HL-60/S4 (cell line): ENCODE results near the gene KMT2C.
"Not testable (repeated sequence)": the region's sequence is repeated elsewhere in the genome, so short reads cannot be mapped to it uniquely, and the experiment has no call there.

Source experiments
- in situ Hi-C: fragments of 300-500 bp; cut with MboI; formaldehyde crosslinking; loops from 2 replicates; pipeline ENCODE4 v1.14.3; 2022; ENCODE audit warnings: low sequenced_read_pairs

KMT2C gene

DNA sequence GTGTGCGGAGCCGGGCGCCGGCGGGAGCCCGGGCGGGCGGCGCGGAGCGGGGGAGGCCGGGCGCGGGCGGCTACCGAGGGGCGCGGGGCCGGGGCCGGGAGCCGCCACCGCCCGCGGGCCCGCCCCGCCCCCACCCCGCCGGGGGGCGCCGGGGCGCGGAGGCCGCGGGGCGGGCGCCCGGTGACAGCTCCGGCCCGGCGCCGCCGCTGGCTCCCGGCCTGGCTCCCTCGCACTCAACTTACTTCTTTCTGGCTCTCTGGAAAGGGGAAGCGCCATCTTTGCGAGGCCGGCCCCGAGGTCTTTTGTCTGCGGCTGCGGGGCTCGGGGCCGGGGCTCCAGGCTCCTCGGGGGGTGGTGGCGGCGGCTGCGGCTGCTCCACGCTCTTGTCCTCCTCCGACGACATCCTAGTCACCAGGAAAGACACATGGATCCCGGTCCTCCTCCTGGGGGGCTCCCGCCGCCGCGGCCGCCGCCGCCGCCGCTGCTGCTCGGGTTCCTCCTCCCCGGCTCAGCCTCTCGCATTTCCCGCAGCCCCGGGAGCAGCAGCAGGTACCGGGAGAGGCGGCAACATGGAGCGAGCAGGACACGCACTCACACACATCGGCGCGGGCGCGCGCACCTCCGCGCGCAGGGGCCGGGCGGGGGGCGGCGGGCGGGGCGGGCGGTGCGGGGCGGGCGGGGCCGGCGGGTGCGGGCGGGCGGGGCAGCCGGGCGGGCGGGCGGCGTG is at the start of gene KMT2C:
Gene KMT2C, minus strand, starts transcription at position 620 of the 727 bp plus-strand sequence. Its CDS starts 217 bp downstream, at position 403.
- in situ Hi-C loops = no loop called here

GRCh38 chr7:152481082-152481481 is 45.3 kb upstream of the KMT2C start:
- in situ Hi-C loops = no loop called here

- in situ Hi-C loops = no loop called here
Measured at GRCh38 chr7:152480664-152481063, 44.9 kb upstream of the KMT2C start.

DNA sequence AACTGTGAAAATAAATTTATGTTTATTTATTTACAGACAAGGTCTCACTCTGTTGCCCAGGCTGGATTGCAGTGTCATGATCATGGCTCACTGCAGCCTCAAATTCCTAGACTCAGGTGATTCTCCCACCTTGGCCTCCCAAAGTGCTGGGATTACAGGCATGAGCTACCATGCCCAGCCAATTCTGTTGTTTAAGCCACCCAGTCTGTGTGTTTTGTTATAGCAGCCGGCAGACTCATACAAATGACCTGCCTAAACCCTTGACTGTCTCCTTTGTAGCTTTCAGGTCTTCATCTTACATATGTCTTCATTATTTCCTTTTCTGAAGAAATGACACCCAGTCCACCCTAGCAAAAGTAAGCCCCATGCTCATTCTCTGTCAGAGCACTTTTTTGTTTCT is 43.8 kb upstream of the KMT2C start:
- in situ Hi-C loops = no loop called here

DNA sequence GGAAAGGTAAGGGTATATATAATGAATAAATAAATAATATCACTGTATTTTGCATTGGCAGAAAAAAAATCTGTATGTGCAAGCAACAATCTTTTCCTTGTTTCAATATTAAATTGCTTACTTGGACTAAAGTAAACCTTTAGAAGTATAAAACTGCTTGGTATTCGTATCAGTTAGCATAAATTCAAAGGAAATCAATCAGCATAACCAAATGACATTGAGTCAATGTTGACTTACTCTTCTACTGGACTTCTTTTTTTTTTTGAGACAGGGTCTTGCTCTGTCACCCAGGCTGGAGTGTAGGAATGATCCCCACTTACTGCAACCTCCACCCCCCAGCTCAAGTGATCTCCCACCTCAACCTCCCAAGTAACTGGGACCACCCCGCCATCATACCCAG is 42.3 kb upstream of the KMT2C start:
- in situ Hi-C loops = no loop called here

DNA sequence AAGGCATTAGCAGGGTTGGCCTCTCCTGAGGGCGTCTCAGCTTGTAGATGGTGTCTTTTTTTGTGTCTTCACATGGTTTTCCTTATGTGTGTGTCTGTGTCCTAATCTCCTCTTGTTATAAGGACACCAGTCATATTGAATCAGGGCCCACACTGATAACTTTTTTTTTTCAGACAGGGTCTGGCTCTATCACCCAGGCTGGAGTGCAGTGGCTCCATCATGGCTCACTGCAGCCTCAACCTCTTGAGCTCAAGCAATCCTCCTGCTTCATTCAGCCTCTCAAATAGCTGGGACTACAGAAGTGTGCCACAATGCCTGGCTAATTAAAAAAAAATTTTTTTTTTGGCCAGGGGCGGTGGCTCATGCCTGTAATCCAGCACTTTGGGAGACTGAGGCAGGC is 41.3 kb upstream of the KMT2C start:
- in situ Hi-C loops = no loop called here

- in situ Hi-C loops = no loop called here
Measured at GRCh38 chr7:152476551-152476950, 40.7 kb upstream of the KMT2C start.

DNA sequence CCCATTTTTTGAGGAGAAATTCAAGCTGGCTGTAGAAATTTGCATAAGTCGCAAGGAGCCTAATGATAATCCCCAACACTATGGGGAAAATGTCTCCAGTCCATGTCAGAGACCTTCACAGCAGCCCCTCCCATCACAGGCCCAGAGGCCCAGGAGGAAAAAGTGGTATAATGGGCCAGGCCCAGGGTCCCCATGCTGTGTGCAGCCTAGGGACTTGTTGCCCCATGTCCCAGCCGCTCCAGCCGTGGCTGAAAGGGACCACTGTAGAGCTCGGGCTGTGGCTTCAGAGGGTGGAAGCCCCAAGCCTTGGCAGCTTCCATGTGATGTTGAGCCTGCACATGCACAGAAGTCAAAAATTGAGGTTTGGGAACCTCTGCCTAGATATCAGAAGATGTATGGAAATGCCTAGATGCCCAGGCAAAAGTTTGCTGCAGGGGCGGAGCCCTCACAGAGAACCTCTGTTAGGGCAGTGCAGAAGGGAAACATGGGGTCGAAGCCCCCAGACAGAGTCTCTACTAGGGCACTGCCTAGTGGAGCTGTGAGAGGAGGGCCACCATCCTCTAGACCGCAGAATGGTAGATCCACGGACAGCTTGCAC is 35.3 kb upstream of the KMT2C start:
- in situ Hi-C loops = not testable (repeated sequence)

DNA sequence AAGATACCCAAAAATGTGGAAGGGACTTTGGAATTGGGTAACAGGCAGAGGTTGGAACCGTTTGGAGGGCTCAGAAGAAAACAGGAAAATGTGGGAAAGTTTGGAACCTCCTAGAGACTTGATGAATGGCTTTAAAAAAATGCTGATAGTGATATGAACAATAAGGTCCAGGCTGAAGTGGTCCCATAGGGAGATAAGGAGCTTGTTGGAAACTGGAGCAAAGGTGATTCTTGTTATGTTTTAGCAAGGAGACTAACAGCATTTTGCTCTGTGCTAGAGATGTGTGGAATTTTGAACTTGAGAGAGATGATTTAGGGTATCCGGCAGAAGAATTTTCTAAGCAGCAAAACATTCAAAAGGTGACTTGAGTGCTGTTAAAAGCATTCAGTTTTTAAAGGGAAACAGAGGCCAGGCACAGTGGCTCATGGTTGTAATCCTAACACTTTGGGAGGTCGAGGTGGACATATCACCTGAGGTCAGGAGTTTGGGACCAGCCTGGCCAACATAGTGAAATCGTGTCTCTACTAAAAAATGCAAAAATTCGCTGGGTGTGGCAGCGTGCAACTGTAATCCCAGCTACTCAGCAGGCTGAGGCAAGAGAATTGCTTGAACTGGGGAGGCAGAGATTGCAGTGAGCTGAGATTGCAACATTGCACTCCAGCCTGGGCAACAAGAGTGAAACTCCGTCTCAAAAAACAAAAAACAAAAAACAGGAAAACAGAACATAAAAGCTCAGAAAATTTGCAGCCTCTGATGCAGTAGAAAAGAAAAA is 34.6 kb upstream of the KMT2C start:
- in situ Hi-C loops = not testable (repeated sequence)

- in situ Hi-C loops = not testable (repeated sequence)
Measured at GRCh38 chr7:152469576-152469975, 33.8 kb upstream of the KMT2C start.

DNA sequence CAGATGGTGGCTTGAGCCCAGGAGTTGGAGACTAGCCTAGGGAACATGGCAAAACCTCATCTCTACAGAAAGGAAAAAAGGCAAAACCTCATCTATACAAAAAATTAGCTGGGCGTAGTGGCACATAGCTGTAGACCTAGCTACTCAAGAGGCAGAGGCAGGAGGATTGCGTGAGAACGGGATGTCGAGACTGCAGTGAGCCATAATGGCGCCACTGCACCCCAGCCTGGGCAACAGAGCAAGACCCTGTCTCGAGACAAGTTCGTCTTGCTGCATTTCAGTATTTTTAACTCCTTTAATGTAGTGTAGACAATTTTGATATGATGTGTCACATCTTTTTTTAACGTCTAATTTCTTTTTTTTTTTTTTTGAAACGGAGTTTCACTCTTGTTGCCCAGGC is 31.4 kb upstream of the KMT2C start:
- in situ Hi-C loops = no loop called here

DNA sequence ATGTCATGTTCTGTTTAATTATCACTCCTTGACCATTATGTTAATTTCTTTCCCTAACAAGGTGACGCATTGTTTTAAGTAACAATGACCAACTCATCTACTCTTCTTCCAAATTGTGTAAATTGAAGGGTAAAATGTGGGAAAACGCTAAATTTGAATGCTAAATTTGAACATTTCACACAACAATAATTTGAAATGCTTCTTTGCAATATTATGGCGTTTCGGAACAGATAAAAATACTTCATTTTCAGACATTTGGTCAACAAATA is 29.2 kb upstream of the KMT2C start:
- in situ Hi-C loops = no loop called here

- in situ Hi-C loops = no loop called here
Measured at GRCh38 chr7:152464312-152465118, 28.7 kb upstream of the KMT2C start.

- in situ Hi-C loops = no loop called here
Measured at GRCh38 chr7:152463709-152464311, 28.0 kb upstream of the KMT2C start.

DNA sequence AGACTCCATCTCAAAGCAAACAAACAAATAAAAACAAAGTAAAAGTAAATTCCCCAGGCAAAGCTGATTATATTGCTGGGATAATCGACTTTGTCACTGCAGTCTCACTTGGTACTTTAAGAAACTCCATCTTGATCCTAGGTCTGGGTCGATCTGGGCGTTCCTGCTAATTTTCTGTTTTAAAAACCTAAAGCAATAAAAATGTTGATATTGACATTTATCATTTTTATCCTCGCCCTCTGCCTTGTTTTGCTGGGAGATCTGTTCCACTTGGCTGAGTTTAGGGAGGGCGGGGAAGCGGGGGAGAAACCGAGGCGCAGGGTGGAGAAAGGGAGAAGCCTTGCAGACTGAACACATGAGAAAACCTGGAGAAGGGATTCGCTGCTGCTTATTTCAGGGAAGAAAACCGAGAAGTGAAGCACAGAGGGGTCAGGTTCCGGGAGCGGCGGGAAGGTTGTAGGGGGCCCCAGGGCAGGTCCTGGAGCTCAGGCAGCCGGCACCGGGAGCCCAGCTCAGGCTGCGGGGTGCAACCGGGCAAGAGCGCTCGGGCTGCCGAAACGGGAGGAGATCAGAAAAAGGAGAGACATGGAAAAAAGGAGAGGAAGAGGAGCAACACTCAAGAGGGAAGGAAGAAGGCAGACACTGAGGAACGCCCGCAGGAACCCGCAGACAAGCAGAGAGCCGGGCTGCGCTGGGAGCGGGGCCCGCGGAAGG is 27.3 kb upstream of the KMT2C start:
- in situ Hi-C loops = no loop called here

- in situ Hi-C loops = no loop called here
Measured at GRCh38 chr7:152459724-152460251, 24.0 kb upstream of the KMT2C start.

- in situ Hi-C loops = no loop called here
Measured at GRCh38 chr7:152451356-152451755, 15.6 kb upstream of the KMT2C start.

- in situ Hi-C loops = not testable (repeated sequence)
Measured at GRCh38 chr7:152445386-152446008, 9.7 kb upstream of the KMT2C start.

DNA sequence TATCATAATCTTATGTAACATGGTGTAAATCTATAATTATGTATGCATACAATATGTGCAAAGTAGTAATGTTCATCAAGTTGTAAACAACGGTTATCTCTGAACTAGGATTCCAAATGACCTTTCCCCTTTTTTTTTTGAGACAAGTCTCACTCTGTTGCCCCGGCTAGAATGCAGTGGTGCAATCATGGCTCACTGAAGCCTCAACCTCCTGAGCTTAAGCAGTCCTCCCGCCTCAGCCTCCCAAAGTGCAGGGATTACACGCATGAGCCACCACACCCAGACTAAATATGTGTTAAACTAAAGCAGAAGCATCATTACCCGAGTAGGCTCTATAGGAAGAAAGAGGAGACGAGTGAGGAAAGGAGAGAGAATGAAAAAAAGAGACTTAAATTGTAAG is 7.8 kb upstream of the KMT2C start:
- in situ Hi-C loops = no loop called here
